H1 (cell line): ENCODE measurements around the gene GDPD5. TPM values are rescaled to one million over a fixed set of nuclear protein-coding genes. Genes with fewer than 3 reads are reported as not detected.

Experiments used
- CTCF ChIA-PET: fragments of 300-600 bp; sonication (Branson Sonifier 250); formaldehyde crosslinking; loops from one replicate; lab custom pipeline; 2021; ENCODE audit not compliant: partially characterized antibody; lab: Charles Lee
- POLR2A ChIA-PET: fragments of 300-600 bp; sonication (Branson Sonifier 250); formaldehyde crosslinking; loops from one replicate; lab custom pipeline; 2021; ENCODE audit warnings: inconsistent platforms; ENCODE audit not compliant: partially characterized antibody; lab: Charles Lee
- DNase-seq, 2 experiments: peaks; one replicate each; pipeline versions ENCODE4 v3.0.0 to v3.0.0-alpha.2; 2010 to 2022; ENCODE audit warnings: low spot score in 2 of 2, low read depth in 1 of 2, mixed read lengths in 1 of 2
- FAIRE-seq: peaks from 2 replicates; lab custom pipeline; 2011; peaks lifted over from hg19 to GRCh38; lab: Jason Lieb, UNC
- H2AFZ ChIP-seq: 2 replicates; pipeline ENCODE4 v1.8.1; 2012; ENCODE audit warnings: low read length, inconsistent platforms
- H2AK5ac ChIP-seq: 2 replicates; pipeline ENCODE4 v1.6.1; 2013; ENCODE audit warnings: low read depth, low read length
- H2BK120ac ChIP-seq: replicated peaks from 2 replicates; pipeline ENCODE3; 2013; ENCODE audit warnings: low read depth, low read length, inconsistent platforms
- H2BK12ac ChIP-seq: 2 replicates; pipeline ENCODE4 v1.6.1; 2013; ENCODE audit warnings: low read depth, low read length
- H2BK15ac ChIP-seq: 2 replicates; pipeline ENCODE4 v1.6.1; 2013; ENCODE audit warnings: low read length
- H2BK20ac ChIP-seq: 2 replicates; pipeline ENCODE4 v1.6.1; 2013; ENCODE audit warnings: low read length
- H2BK5ac ChIP-seq: 2 replicates; pipeline ENCODE4 v1.6.1; 2013; ENCODE audit warnings: low read depth, low read length
- H3K14ac ChIP-seq: 2 replicates; pipeline ENCODE4 v1.6.1; 2013; ENCODE audit warnings: inconsistent platforms; ENCODE audit not compliant: insufficient read length
- H3K18ac ChIP-seq: 2 replicates; pipeline ENCODE4 v1.6.1; 2013; ENCODE audit warnings: low read length; ENCODE audit errors: extremely low read depth
- H3K23ac ChIP-seq: 2 replicates; pipeline ENCODE4 v1.6.1; 2013; ENCODE audit warnings: inconsistent platforms; ENCODE audit not compliant: insufficient read length
- H3K23me2 ChIP-seq: 2 replicates; pipeline ENCODE4 v1.6.1; 2013; ENCODE audit warnings: low read depth, low read length
- H3K27ac ChIP-seq: 2 replicates; pipeline ENCODE4 v1.6.1; 2011; ENCODE audit warnings: low read depth, low read length, inconsistent platforms
- H3K27me3 ChIP-seq, 4 experiments: replicated peaks in 1 of 4; 1 replicate in 1 of 4; 2 replicates in 3 of 4; pipeline versions ENCODE4 v1.6.1 to v1.8.1; 2011 to 2013; ENCODE audit warnings: low read length in 3 of 4, mild to moderate bottlenecking in 3 of 4, inconsistent platforms in 2 of 4, mixed read lengths in 2 of 4, moderate library complexity in 1 of 4; ENCODE audit not compliant: control insufficient read depth in 3 of 4, insufficient read depth in 3 of 4; ENCODE audit errors: extremely low read depth in 1 of 4
- H3K36me3 ChIP-seq, 4 experiments: 2 replicates each; pipeline versions ENCODE4 v1.6.1 to v1.8.1; 2011 to 2013; ENCODE audit warnings: mild to moderate bottlenecking in 4 of 4, low read length in 3 of 4, moderate library complexity in 2 of 4, control low read depth in 1 of 4, inconsistent platforms in 1 of 4; ENCODE audit not compliant: insufficient read depth in 4 of 4, control insufficient read depth in 2 of 4
- H3K4ac ChIP-seq: replicated peaks from 2 replicates; pipeline ENCODE3; 2013; ENCODE audit warnings: low read length, low read depth, mixed read lengths, inconsistent platforms; ENCODE audit not compliant: insufficient read length
- H3K4me1 ChIP-seq, 4 experiments: replicated peaks in 1 of 4; 1 replicate in 1 of 4; 2 replicates in 3 of 4; pipeline versions ENCODE4 v1.6.1 to v1.8.1; 2011 to 2013; ENCODE audit warnings: low read length in 3 of 4, inconsistent platforms in 2 of 4, mixed read lengths in 1 of 4; ENCODE audit not compliant: insufficient read depth in 4 of 4, control insufficient read depth in 3 of 4
- H3K4me2 ChIP-seq, 2 experiments: 2 replicates each; pipeline versions ENCODE4 v1.6.1 to v1.8.1; 2011 to 2013; ENCODE audit warnings: low read depth in 2 of 2, low read length in 2 of 2, control low read depth in 1 of 2, inconsistent platforms in 1 of 2, mild to moderate bottlenecking in 1 of 2; ENCODE audit not compliant: insufficient read depth in 1 of 2
- H3K4me3 ChIP-seq, 4 experiments: fragments of 200-600, 300-600 bp in 1 of 4; sonication (generic), shearing (Covaris generic), sonication (Bioruptor Twin) in 1 of 4; 2 replicates each; pipeline versions ENCODE4 v1.5.1 to v1.8.1; 2011 to 2016; ENCODE audit warnings: low read length in 4 of 4, low read depth in 3 of 4, control low read depth in 2 of 4, inconsistent platforms in 2 of 4, mild to moderate bottlenecking in 2 of 4, mixed read lengths in 1 of 4, moderate library complexity in 1 of 4; ENCODE audit not compliant: insufficient read depth in 2 of 4; ENCODE audit errors: extremely low read depth in 1 of 4
- H3K56ac ChIP-seq: replicated peaks from 2 replicates; pipeline ENCODE3; 2013; ENCODE audit warnings: low read depth, mild to moderate bottlenecking, mixed read lengths, low read length, inconsistent platforms; ENCODE audit not compliant: insufficient read length
- H3K79me1 ChIP-seq: 2 replicates; pipeline ENCODE4 v1.6.1; 2013; ENCODE audit warnings: low read depth, low read length, control low read depth
- H3K79me2 ChIP-seq, 2 experiments: 2 replicates each; pipeline versions ENCODE4 v1.6.1 to v1.8.1; 2012 to 2013; ENCODE audit warnings: low read length in 2 of 2, mild to moderate bottlenecking in 2 of 2, inconsistent platforms in 1 of 2; ENCODE audit not compliant: insufficient read depth in 2 of 2, control insufficient read depth in 1 of 2
- H3K9ac ChIP-seq, 4 experiments: replicated peaks in 1 of 4; 1 replicate in 1 of 4; 2 replicates in 3 of 4; pipeline versions ENCODE4 v1.6.1 to v1.8.1; 2011 to 2013; ENCODE audit warnings: low read depth in 3 of 4, low read length in 3 of 4, control low read depth in 2 of 4, mild to moderate bottlenecking in 2 of 4, moderate library complexity in 2 of 4, inconsistent platforms in 1 of 4; ENCODE audit errors: extremely low read depth in 1 of 4
- H3K9me3 ChIP-seq, 2 experiments: 2 replicates each; pipeline versions ENCODE4 v1.6.1 to v1.8.1; 2012 to 2013; ENCODE audit warnings: mild to moderate bottlenecking in 2 of 2, moderate library complexity in 2 of 2, control low read depth in 1 of 2, inconsistent platforms in 1 of 2, low read depth in 1 of 2, low read length in 1 of 2, mixed read lengths in 1 of 2; ENCODE audit not compliant: insufficient read depth in 2 of 2
- H4K20me1 ChIP-seq, 2 experiments: replicated peaks in 1 of 2; 2 replicates each; pipeline versions ENCODE3 to v1.8.1; 2011 to 2013; ENCODE audit warnings: inconsistent platforms in 2 of 2, low read length in 2 of 2, mild to moderate bottlenecking in 1 of 2; ENCODE audit not compliant: insufficient read depth in 2 of 2, control insufficient read depth in 1 of 2
- H4K5ac ChIP-seq: 2 replicates; pipeline ENCODE4 v1.6.1; 2013; ENCODE audit warnings: low read length, low read depth, mixed read lengths, inconsistent platforms; ENCODE audit not compliant: insufficient read length
- H4K8ac ChIP-seq: 2 replicates; pipeline ENCODE4 v1.8.0; 2013; ENCODE audit warnings: mild to moderate bottlenecking, moderate library complexity, low read length, inconsistent platforms; ENCODE audit not compliant: insufficient read depth; ENCODE audit errors: extremely low read depth
- H4K91ac ChIP-seq: replicated peaks from 2 replicates; pipeline ENCODE3; 2013; ENCODE audit warnings: low read length, mixed read lengths, inconsistent platforms; ENCODE audit not compliant: insufficient read length
- HDAC6 ChIP-seq: IDR thresholded peaks from one replicate; pipeline ENCODE4 v1.7.1; 2012; ENCODE audit warnings: low read depth, mild to moderate bottlenecking, inconsistent platforms, low read length, moderate library complexity
- NANOG ChIP-seq: IDR thresholded peaks from 2 replicates; pipeline ENCODE4 v1.6.1; 2011; ENCODE audit warnings: low read length, low read depth, mild to moderate bottlenecking, inconsistent platforms; ENCODE audit not compliant: insufficient read depth, poor library complexity, severe bottlenecking
- WGBS, 2 experiments: shearing (Covaris generic) in 1 of 2; methylation state at CpG; one replicate each; pipeline versions ENCODE4 v1.1.6 to v1.1.7; 2013 to 2015; ENCODE audit warnings: low lambda C conversion rate in 2 of 2, mixed read lengths in 2 of 2, inconsistent platforms in 1 of 2, low coverage in 1 of 2, missing lambda C conversion rate in 1 of 2; ENCODE audit not compliant: insufficient replicate concordance in 2 of 2, insufficient coverage in 1 of 2, insufficient read length in 1 of 2; ENCODE audit errors: extremely low coverage in 1 of 2, missing lambda C conversion rate in 1 of 2; 5-methylcytosine and 5-hydroxymethylcytosine counted together
- polyA plus RNA-seq, 7 experiments: library from polyadenylated mRNA; depleted of rRNA in 3 of 7; stranded (reverse) in 5 of 7; unstranded in 2 of 7; fragments of >200 nt in 5 of 7; fragments of 200-250 nt in 2 of 7; gene quantifications; 1 replicate in 5 of 7; 2 replicates in 1 of 7; 4 replicates in 1 of 7; pipeline versions ENCODE4 v1.2.1 to v1.2.3, GENCODE V29; 2011 to 2013; ENCODE audit warnings: missing spikeins in 2 of 7, mixed read lengths in 2 of 7
- total RNA-seq: library from RNA; stranded (reverse); fragmentation: NEBNext Ultra II Directional; extraction: Animal tissue kit (Norgen Biotek cat#: 25700); gene quantifications from 2 replicates; pipeline ENCODE4 v1.2.1, GENCODE V29; 2021

GDPD5 gene
- total and polyA plus RNA-seq, 2 of the 8 experiments (the other 6 are each of a cell fraction or from before 2014, with no cell fraction given), result 7.8 to 8.6 TPM

- no peak overlapping the region; the same call in 1 of the 2 replicates for H2AK5ac ChIP-seq
- no peak overlapping the region for H3K56ac ChIP-seq
- H2BK15ac ChIP-seq, result no peak overlapping the region; the same call in 1 of the 2 replicates
- H3K79me1 ChIP-seq, result no peaks in the 10 kb centered on the region
- H3K36me3 ChIP-seq, result no peaks in the 10 kb centered on the region
- no peak overlapping the region for H3K4me3 ChIP-seq
- H4K91ac ChIP-seq, result peak overlapping the region; percentile 11
- ChIA-PET CTCF (interaction anchor here (0.7 to 16.6 kb wide), 44 partner anchors 8 to 330 kb away, joined by 3 to 327 read pairs (median 8); partner anchors contain the start of genes GDPD5 and RPS3), POLR2A (interaction anchor here (1.4 to 20.0 kb wide), 4 partner anchors 8 to 58 kb away, joined by 3 to 269 read pairs (median 6); partner anchors contain the start of gene RPS3)
- H3K23ac ChIP-seq, result no peak overlapping the region
- no peaks in the 10 kb centered on the region for H4K20me1 ChIP-seq
- WGBS, 2 experiments, result 87% methylated on average over 11 of the region's 11 CpGs; no CpG with 5 or more reads in 1 of the 2 experiments
- H2BK20ac ChIP-seq, result no peak overlapping the region
- no peak overlapping the region for H3K27ac ChIP-seq
- no peak overlapping the region for H3K4ac ChIP-seq
- peak overlapping the region; percentile 98 for H2AFZ ChIP-seq
- no peaks in the 10 kb centered on the region for H3K9me3 ChIP-seq
- FAIRE-seq (no peak), DNase-seq (no peak)
- no peak overlapping the region for H3K9ac ChIP-seq
- no peak overlapping the region for H3K4me2 ChIP-seq
- H3K14ac ChIP-seq, result no peak overlapping the region
- H4K8ac ChIP-seq, result no peak overlapping the region
- peaks cover 0 to 3% (median 0%) of the 10 kb centered on the region in 4 experiments; a peak in 3 of 7 replicates for H3K4me1 ChIP-seq
- no peak overlapping the region for H2BK120ac ChIP-seq
- no peaks in the 10 kb centered on the region for H3K23me2 ChIP-seq
- H2BK5ac ChIP-seq, result no peak overlapping the region
- H2BK12ac ChIP-seq, result 0 out of 2 replicates have a peak overlapping the region, but pooled peaks have one; percentile 11
- H4K5ac ChIP-seq, result no peak overlapping the region
- H3K79me2 ChIP-seq, result no peaks in the 10 kb centered on the region
- no peaks in the 10 kb centered on the region for H3K27me3 ChIP-seq
- H3K18ac ChIP-seq, result no peak overlapping the region
- TF ChIP-seq NANOG (no peak), HDAC6 (no peak)
Measured at GRCh38 chr11:75389276-75389605, 136.5 kb downstream of the GDPD5 start.
